A673 (cell line): ENCODE data around the gene RAB28. TPM values are rescaled to one million over a fixed set of nuclear protein-coding genes. Genes with fewer than 3 reads are reported as not detected.

Experiments
- BruUV-seq: library from RNA; stranded (reverse); fragments of 400-500 nt; replicated peaks from 2 replicates; lab custom pipeline; 2021; lab: Mats Ljungman, UMichigan
- CTCF ChIA-PET: fragments of 300-600 bp; sonication (Branson Sonifier 250); formaldehyde crosslinking; loops from one replicate; lab custom pipeline; 2022; ENCODE audit warnings: antibody characterized with exemption; lab: Charles Lee
- POLR2A ChIA-PET: fragments of 300-600 bp; sonication (Branson Sonifier 250); formaldehyde crosslinking; loops from one replicate; lab custom pipeline; 2022; ENCODE audit warnings: antibody characterized with exemption; ENCODE audit not compliant: low non-redundant PET; lab: Charles Lee
- DNase-seq: peaks from one replicate; pipeline ENCODE4 v3.0.0-alpha.2; 2015; ENCODE audit warnings: low spot score
- H3K27ac ChIP-seq: fragments of 200-600 bp; sonication (generic); 2 replicates; pipeline ENCODE4 v1.5.1; 2016; ENCODE audit warnings: mixed run types, low read depth, mild to moderate bottlenecking, mixed read lengths, antibody characterized with exemption, low read length; ENCODE audit not compliant: poor library complexity, severe bottlenecking
- H3K27me3 ChIP-seq: fragments of 200-600 bp; sonication (generic); replicated peaks from 2 replicates; pipeline ENCODE4 v1.6.1; 2017; ENCODE audit warnings: mixed run types, low read depth, mild to moderate bottlenecking, mixed read lengths, antibody characterized with exemption, low read length; ENCODE audit not compliant: insufficient read depth, poor library complexity
- H3K36me3 ChIP-seq: fragments of 200-600 bp; sonication (generic); 2 replicates; pipeline ENCODE4 v1.6.1; 2016; ENCODE audit warnings: mixed run types, mild to moderate bottlenecking, mixed read lengths, antibody characterized with exemption, low read length; ENCODE audit not compliant: insufficient read depth, poor library complexity, severe bottlenecking
- H3K4me1 ChIP-seq: fragments of 200-600 bp; sonication (generic); 2 replicates; pipeline ENCODE4 v1.6.1; 2017; ENCODE audit warnings: mixed run types, mild to moderate bottlenecking, mixed read lengths, antibody characterized with exemption, low read length; ENCODE audit not compliant: insufficient read depth, poor library complexity, severe bottlenecking
- H3K4me3 ChIP-seq: fragments of 200-600 bp; sonication (generic); 2 replicates; pipeline ENCODE4 v1.5.1; 2016; ENCODE audit warnings: low read depth, mixed run types, mild to moderate bottlenecking, mixed read lengths, low read length; ENCODE audit not compliant: poor library complexity, severe bottlenecking
- H3K9me3 ChIP-seq: fragments of 200-600 bp; sonication (generic); 2 replicates; pipeline ENCODE4 v1.6.1; 2016; ENCODE audit warnings: mixed run types, low read depth, mild to moderate bottlenecking, mixed read lengths, antibody characterized with exemption, low read length; ENCODE audit not compliant: poor library complexity, severe bottlenecking
- EZH2 ChIP-seq: fragments of 200-600 bp; sonication (generic); IDR thresholded peaks from 2 replicates; pipeline ENCODE4 v1.6.1; 2017; ENCODE audit warnings: borderline replicate concordance, low read depth, mild to moderate bottlenecking, mixed read lengths, antibody characterized with exemption, low read length; ENCODE audit not compliant: poor library complexity, severe bottlenecking
- intact Hi-C: fragments of 100-400 bp; cut with micrococcal nuclease; formaldehyde crosslinking; loops from one replicate; pipeline ENCODE4 v1.10.0; 2022; ENCODE audit not compliant: unreplicated experiment
- total RNA-seq: library from RNA; stranded (reverse); gene quantifications from 2 replicates; pipeline ENCODE4 v1.2.3, GENCODE V29; 2021
- TF ChIP-seq, protein P1 (sequence below): fragments of 300-800, 200-600 bp; sonication (generic); conservative IDR thresholded peaks from 2 replicates; pipeline ENCODE4 v1.5.1; 2017; ENCODE audit warnings: low read depth, mild to moderate bottlenecking, antibody characterized with exemption, low read length, moderate library complexity, mixed read lengths

The RAB28 gene
- total RNA-seq, 1 experiment from 2014 or later: 22.6 TPM

GRCh38 chr4:13445841-13446790, 38.0 kb downstream of the RAB28 start:
- Histone ChIP-seq H3K27ac (no peak overlapping the region), H3K36me3 (no peaks in the 10 kb centered on the region), H3K4me3 (no peak overlapping the region), H3K27me3 (no peaks in the 10 kb centered on the region), H3K9me3 (no peaks in the 10 kb centered on the region), H3K4me1 (no peaks in the 10 kb centered on the region)
- ChIA-PET CTCF (no interaction called here), POLR2A (no interaction called here)
- intact Hi-C loops: no loop called here
- TF ChIP-seq, protein P1, sequence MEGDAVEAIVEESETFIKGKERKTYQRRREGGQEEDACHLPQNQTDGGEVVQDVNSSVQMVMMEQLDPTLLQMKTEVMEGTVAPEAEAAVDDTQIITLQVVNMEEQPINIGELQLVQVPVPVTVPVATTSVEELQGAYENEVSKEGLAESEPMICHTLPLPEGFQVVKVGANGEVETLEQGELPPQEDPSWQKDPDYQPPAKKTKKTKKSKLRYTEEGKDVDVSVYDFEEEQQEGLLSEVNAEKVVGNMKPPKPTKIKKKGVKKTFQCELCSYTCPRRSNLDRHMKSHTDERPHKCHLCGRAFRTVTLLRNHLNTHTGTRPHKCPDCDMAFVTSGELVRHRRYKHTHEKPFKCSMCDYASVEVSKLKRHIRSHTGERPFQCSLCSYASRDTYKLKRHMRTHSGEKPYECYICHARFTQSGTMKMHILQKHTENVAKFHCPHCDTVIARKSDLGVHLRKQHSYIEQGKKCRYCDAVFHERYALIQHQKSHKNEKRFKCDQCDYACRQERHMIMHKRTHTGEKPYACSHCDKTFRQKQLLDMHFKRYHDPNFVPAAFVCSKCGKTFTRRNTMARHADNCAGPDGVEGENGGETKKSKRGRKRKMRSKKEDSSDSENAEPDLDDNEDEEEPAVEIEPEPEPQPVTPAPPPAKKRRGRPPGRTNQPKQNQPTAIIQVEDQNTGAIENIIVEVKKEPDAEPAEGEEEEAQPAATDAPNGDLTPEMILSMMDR: no peak
- no peak for TF ChIP-seq EZH2
- no peak for DNase-seq
- no TSS peak for BruUV-seq

- ChIA-PET CTCF (no interaction called here), POLR2A (no interaction called here)
- no peak overlapping the region for H3K4me3 ChIP-seq
- intact Hi-C loops: no loop called here
- no peak for DNase-seq
- peaks cover 15% of the 10 kb centered on the region for H3K9me3 ChIP-seq
- no TSS peak for BruUV-seq
- no peak overlapping the region for H3K27ac ChIP-seq
- no peaks in the 10 kb centered on the region for H3K4me1 ChIP-seq
- no peaks in the 10 kb centered on the region for H3K27me3 ChIP-seq
- H3K36me3 ChIP-seq: no peaks in the 10 kb centered on the region
- no peak for TF ChIP-seq EZH2
- TF ChIP-seq, protein P1: no peak
These were observed 42.6 kb downstream of the RAB28 start for GRCh38 chr4:13441506-13441905.

- DNase-seq: no peak
- Histone ChIP-seq H3K36me3 (no peaks in the 10 kb centered on the region), H3K4me1 (peaks cover 11% of the 10 kb centered on the region), H3K27ac (no peak overlapping the region), H3K4me3 (no peak overlapping the region), H3K9me3 (peaks cover 19% of the 10 kb centered on the region), H3K27me3 (no peaks in the 10 kb centered on the region)
- no TSS peak for BruUV-seq
- TF ChIP-seq, protein P1: no peak
- TF ChIP-seq EZH2: no peak
- POLR2A ChIA-PET: no interaction called here
- intact Hi-C loops: no loop called here
- CTCF ChIA-PET: no interaction called here
These were observed 47.2 kb downstream of the RAB28 start for GRCh38 chr4:13436962-13437361.
